ENCODE results near the gene PRR30.

- TF ChIP-seq CTCF (IDR thresholded peaks at IDR 0.05; ENCODE audit: extremely low read depth in 1 of 2, insufficient read depth in 1 of 2, low read depth in 1 of 2, low read length in 2 of 2) (no peak), POLR2AphosphoS5 (IDR thresholded peaks at IDR 0.05; ENCODE audit: insufficient read depth, low read depth, low read length) (no peak)
These were observed 39.2 kb downstream of the PRR30 start for GRCh38 chr2:27100036-27100435.

Data from endothelial cell of umbilical vein (primary cell).